Measurements from ENCODE around the gene MAPK10. TPM values are rescaled to one million over a fixed set of nuclear protein-coding genes. Genes with fewer than 3 reads are reported as not detected.

The MAPK10 gene
- total RNA-seq, 1 experiment from 2014 or later = 0.44 TPM

DNA sequence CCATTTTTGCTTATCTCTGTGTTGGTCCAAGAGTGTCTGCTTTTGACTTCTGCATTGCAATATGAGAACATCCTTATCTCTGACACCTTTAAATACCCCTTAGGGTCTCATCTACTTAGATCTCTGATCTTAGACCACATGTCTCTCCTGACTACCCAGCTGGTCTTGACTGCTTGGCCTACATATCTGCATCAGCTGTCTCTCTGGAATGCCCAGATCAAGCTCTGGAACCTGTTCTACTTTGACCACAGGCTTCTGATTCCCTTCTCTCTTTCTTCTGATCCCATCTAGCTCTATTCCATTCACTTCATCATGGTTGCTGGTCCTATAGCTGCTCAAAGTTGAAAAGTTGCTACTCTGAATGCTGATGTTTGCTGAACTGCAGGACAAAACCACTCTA is 301.2 kb downstream of the MAPK10 start:
- POLR2A ChIA-PET (ENCODE audit: unreplicated experiment) = no interaction called here
- H3K4me1 ChIP-seq (ENCODE audit: insufficient read depth, low read length) = no peaks in the 10 kb centered on the region
- no peaks in the 10 kb centered on the region for H3K79me2 ChIP-seq (ENCODE audit: low read length)
- BruUV-seq (replicated peaks) = no TSS peak
- H3K4me2 ChIP-seq (ENCODE audit: low read length) = no peak overlapping the region
- no peaks in the 10 kb centered on the region for H3K27me3 ChIP-seq (ENCODE audit: low read length)
- H3F3A ChIP-seq (ENCODE audit: low read length, unreplicated experiment) = no peaks in the 10 kb centered on the region
- H3K9me2 ChIP-seq (replicated peaks; ENCODE audit: low read length) = no peaks in the 10 kb centered on the region
- no peak overlapping the region for H3K4me3 ChIP-seq (ENCODE audit: low read length)
- intact Hi-C loops (cut with micrococcal nuclease) = no loop called here
- H3K36me3 ChIP-seq (ENCODE audit: low read depth, low read length) = no peaks in the 10 kb centered on the region
- H3K9me3 ChIP-seq (ENCODE audit: low read length) = no peaks in the 10 kb centered on the region
- H2AFZ ChIP-seq (ENCODE audit: low read length) = no peak overlapping the region
- H3K27ac ChIP-seq (ENCODE audit: low read length) = no peak overlapping the region
- TF ChIP-seq EZH2phosphoT487 (IDR thresholded peaks at IDR 0.05; ENCODE audit: borderline replicate concordance, low read length) (no peak), EZH2 (IDR thresholded peaks at IDR 0.05; ENCODE audit: low read length, unreplicated experiment) (no peak)
- TF ChIP-seq, protein P1, sequence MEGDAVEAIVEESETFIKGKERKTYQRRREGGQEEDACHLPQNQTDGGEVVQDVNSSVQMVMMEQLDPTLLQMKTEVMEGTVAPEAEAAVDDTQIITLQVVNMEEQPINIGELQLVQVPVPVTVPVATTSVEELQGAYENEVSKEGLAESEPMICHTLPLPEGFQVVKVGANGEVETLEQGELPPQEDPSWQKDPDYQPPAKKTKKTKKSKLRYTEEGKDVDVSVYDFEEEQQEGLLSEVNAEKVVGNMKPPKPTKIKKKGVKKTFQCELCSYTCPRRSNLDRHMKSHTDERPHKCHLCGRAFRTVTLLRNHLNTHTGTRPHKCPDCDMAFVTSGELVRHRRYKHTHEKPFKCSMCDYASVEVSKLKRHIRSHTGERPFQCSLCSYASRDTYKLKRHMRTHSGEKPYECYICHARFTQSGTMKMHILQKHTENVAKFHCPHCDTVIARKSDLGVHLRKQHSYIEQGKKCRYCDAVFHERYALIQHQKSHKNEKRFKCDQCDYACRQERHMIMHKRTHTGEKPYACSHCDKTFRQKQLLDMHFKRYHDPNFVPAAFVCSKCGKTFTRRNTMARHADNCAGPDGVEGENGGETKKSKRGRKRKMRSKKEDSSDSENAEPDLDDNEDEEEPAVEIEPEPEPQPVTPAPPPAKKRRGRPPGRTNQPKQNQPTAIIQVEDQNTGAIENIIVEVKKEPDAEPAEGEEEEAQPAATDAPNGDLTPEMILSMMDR (conservative IDR thresholded peaks at IDR 0.05; ENCODE audit: low read depth, low read length) = no peak
- ATAC-seq = no peak
- H3K9ac ChIP-seq (ENCODE audit: low read length) = no peak overlapping the region
- CTCF ChIA-PET = no interaction called here
- H4K20me1 ChIP-seq (ENCODE audit: low read length) = no peaks in the 10 kb centered on the region
- DNase-seq = no peak

DNA sequence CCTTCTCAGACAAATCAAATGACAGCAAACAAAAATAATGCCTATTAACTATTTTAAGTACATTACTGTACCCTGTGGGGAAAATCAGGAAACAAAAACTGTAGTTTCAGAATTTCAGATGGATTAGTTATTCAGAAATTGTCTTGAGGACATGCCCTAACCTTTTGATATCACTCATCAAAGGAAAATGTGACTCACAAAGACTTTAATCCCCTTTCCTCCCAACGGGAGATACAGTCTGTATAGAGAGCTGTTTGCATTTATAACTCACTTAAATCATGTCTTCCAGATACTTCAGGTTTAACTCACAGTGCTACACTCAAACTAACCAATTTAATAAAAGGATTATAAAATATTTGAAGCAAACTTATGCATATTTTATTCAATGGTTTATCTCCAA is 304.0 kb downstream of the MAPK10 start:
- H3K79me2 ChIP-seq (ENCODE audit: low read length) = no peaks in the 10 kb centered on the region
- H3K27ac ChIP-seq (ENCODE audit: low read length) = no peak overlapping the region
- POLR2A ChIA-PET (ENCODE audit: unreplicated experiment) = no interaction called here
- H3K9me2 ChIP-seq (replicated peaks; ENCODE audit: low read length) = no peaks in the 10 kb centered on the region
- H3K4me1 ChIP-seq (ENCODE audit: insufficient read depth, low read length) = no peaks in the 10 kb centered on the region
- H3K9me3 ChIP-seq (ENCODE audit: low read length) = no peaks in the 10 kb centered on the region
- ATAC-seq = no peak
- intact Hi-C loops (cut with micrococcal nuclease) = no loop called here
- DNase-seq = peak; percentile 12
- TF ChIP-seq EZH2phosphoT487 (IDR thresholded peaks at IDR 0.05; ENCODE audit: borderline replicate concordance, low read length) (no peak), EZH2 (IDR thresholded peaks at IDR 0.05; ENCODE audit: low read length, unreplicated experiment) (no peak)
- TF ChIP-seq, protein P1 (conservative IDR thresholded peaks at IDR 0.05; ENCODE audit: low read depth, low read length) = no peak
- H3K9ac ChIP-seq (ENCODE audit: low read length) = no peak overlapping the region
- no peak overlapping the region for H2AFZ ChIP-seq (ENCODE audit: low read length)
- H3K27me3 ChIP-seq (ENCODE audit: low read length) = no peaks in the 10 kb centered on the region
- no TSS peak for BruUV-seq (replicated peaks)
- no peaks in the 10 kb centered on the region for H4K20me1 ChIP-seq (ENCODE audit: low read length)
- no peak overlapping the region for H3K4me3 ChIP-seq (ENCODE audit: low read length)
- no peak overlapping the region for H3K4me2 ChIP-seq (ENCODE audit: low read length)
- H3K36me3 ChIP-seq (ENCODE audit: low read depth, low read length) = no peaks in the 10 kb centered on the region
- CTCF ChIA-PET = no interaction called here
- no peaks in the 10 kb centered on the region for H3F3A ChIP-seq (ENCODE audit: low read length, unreplicated experiment)

DNA sequence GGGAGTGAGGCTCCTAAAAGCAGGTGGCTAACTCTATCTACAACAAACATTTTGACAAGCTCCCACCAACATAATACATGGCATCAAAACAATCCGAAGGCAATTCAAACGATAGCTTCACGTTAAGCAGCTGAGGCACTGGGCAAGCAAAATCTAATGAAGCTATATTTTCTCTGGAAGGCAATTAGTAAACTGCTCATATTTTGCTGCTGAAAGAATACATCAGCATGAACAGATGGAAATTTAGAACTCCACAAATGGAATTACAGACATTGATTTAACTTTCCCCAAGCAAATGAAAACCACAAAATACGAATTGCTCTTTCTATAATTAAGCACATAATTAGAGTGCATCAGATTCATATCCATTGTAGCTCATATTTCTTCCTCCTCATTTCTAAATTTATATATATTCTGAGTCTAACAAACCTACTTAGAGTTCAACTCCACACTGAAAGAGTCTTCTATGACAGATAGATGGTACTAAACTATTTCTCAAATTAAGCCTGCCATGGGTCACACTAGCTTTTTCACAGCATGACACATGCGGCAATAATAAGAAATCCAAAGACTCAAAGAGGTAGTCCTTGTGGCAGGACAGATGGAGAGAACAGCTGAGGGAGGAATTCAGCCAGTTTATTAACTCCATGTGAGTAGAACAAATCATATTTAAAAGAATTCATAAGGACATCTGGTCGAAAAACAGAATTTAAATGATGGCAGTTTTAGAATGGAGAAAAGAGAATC is 305.4 kb downstream of the MAPK10 start:
- ChIA-PET CTCF (no interaction called here), POLR2A (ENCODE audit: unreplicated experiment) (no interaction called here)
- H3K4me3 ChIP-seq (ENCODE audit: low read length) = no peak overlapping the region
- intact Hi-C loops (cut with micrococcal nuclease) = no loop called here
- no peaks in the 10 kb centered on the region for H3F3A ChIP-seq (ENCODE audit: low read length, unreplicated experiment)
- no peaks in the 10 kb centered on the region for H4K20me1 ChIP-seq (ENCODE audit: low read length)
- H3K9ac ChIP-seq (ENCODE audit: low read length) = no peak overlapping the region
- H3K27me3 ChIP-seq (ENCODE audit: low read length) = no peaks in the 10 kb centered on the region
- no peaks in the 10 kb centered on the region for H3K79me2 ChIP-seq (ENCODE audit: low read length)
- no peaks in the 10 kb centered on the region for H3K36me3 ChIP-seq (ENCODE audit: low read depth, low read length)
- DNase-seq = no peak
- H3K9me3 ChIP-seq (ENCODE audit: low read length) = no peaks in the 10 kb centered on the region
- no peak overlapping the region for H3K27ac ChIP-seq (ENCODE audit: low read length)
- BruUV-seq (replicated peaks) = no TSS peak
- H2AFZ ChIP-seq (ENCODE audit: low read length) = no peak overlapping the region
- H3K4me1 ChIP-seq (ENCODE audit: insufficient read depth, low read length) = no peaks in the 10 kb centered on the region
- ATAC-seq = no peak
- no peaks in the 10 kb centered on the region for H3K9me2 ChIP-seq (replicated peaks; ENCODE audit: low read length)
- H3K4me2 ChIP-seq (ENCODE audit: low read length) = no peak overlapping the region
- TF ChIP-seq, protein P1 (conservative IDR thresholded peaks at IDR 0.05; ENCODE audit: low read depth, low read length) = no peak
- TF ChIP-seq EZH2 (IDR thresholded peaks at IDR 0.05; ENCODE audit: low read length, unreplicated experiment) (no peak), EZH2phosphoT487 (IDR thresholded peaks at IDR 0.05; ENCODE audit: borderline replicate concordance, low read length) (no peak)

Measured in PC-3 (cell line).